ENCODE measurements around the gene AKT1. TPM values are rescaled to one million over a fixed set of nuclear protein-coding genes. Genes with fewer than 3 reads are reported as not detected.

Gene AKT1
- total RNA-seq, 1 donor from 2014 or later: 133 TPM

GRCh38 chr14:104756477-104757237, 38.9 kb downstream of the AKT1 start:
- H3K9me3 Mint-ChIP-seq (ENCODE audit: unreplicated experiment): no peaks in the 10 kb centered on the region
- peaks cover 14% of the 10 kb centered on the region for H3K4me1 Mint-ChIP-seq (ENCODE audit: unreplicated experiment)
- TF ChIP-seq CTCF (IDR thresholded peaks at IDR 0.05; ENCODE audit: unreplicated experiment): no peak
- H3K4me3 Mint-ChIP-seq (ENCODE audit: unreplicated experiment): no peak overlapping the region
- H3K36me3 Mint-ChIP-seq (ENCODE audit: low read depth, unreplicated experiment): peaks cover 42% of the 10 kb centered on the region
- no peak overlapping the region for H3K27ac Mint-ChIP-seq (ENCODE audit: unreplicated experiment)
- no peak for DNase-seq (ENCODE audit: low spot score)
- H3K27me3 Mint-ChIP-seq (ENCODE audit: unreplicated experiment): peaks cover 19% of the 10 kb centered on the region

- Mint-ChIP-seq H3K27ac (ENCODE audit: unreplicated experiment) (no peak overlapping the region), H3K9me3 (ENCODE audit: unreplicated experiment) (no peaks in the 10 kb centered on the region), H3K27me3 (ENCODE audit: unreplicated experiment) (peaks cover 17% of the 10 kb centered on the region), H3K4me1 (ENCODE audit: unreplicated experiment) (peaks cover 14% of the 10 kb centered on the region), H3K36me3 (ENCODE audit: low read depth, unreplicated experiment) (peaks cover 32% of the 10 kb centered on the region), H3K4me3 (ENCODE audit: unreplicated experiment) (peak overlapping the region; percentile 32)
- DNase-seq (ENCODE audit: low spot score): no peak
- TF ChIP-seq CTCF (IDR thresholded peaks at IDR 0.05; ENCODE audit: unreplicated experiment): no peak
Observed at GRCh38 chr14:104755621-104756020, 39.9 kb downstream of the AKT1 start.

- no peak for TF ChIP-seq CTCF (IDR thresholded peaks at IDR 0.05; ENCODE audit: unreplicated experiment)
- Mint-ChIP-seq H3K36me3 (ENCODE audit: low read depth, unreplicated experiment) (peaks cover 36% of the 10 kb centered on the region), H3K27ac (ENCODE audit: unreplicated experiment) (no peak overlapping the region), H3K4me3 (ENCODE audit: unreplicated experiment) (peak overlapping the region; percentile 97), H3K4me1 (ENCODE audit: unreplicated experiment) (peaks cover 14% of the 10 kb centered on the region), H3K9me3 (ENCODE audit: unreplicated experiment) (no peaks in the 10 kb centered on the region), H3K27me3 (ENCODE audit: unreplicated experiment) (peaks cover 12% of the 10 kb centered on the region)
- no peak for DNase-seq (ENCODE audit: low spot score)
Observed at GRCh38 chr14:104754213-104754851, 41.2 kb downstream of the AKT1 start.

- Mint-ChIP-seq H3K4me3 (ENCODE audit: unreplicated experiment) (peak overlapping the region; percentile 97), H3K9me3 (ENCODE audit: unreplicated experiment) (no peaks in the 10 kb centered on the region), H3K27me3 (ENCODE audit: unreplicated experiment) (peaks cover 12% of the 10 kb centered on the region), H3K4me1 (ENCODE audit: unreplicated experiment) (peaks cover 14% of the 10 kb centered on the region), H3K36me3 (ENCODE audit: low read depth, unreplicated experiment) (peaks cover 29% of the 10 kb centered on the region), H3K27ac (ENCODE audit: unreplicated experiment) (peak overlapping the region; percentile 67)
- TF ChIP-seq CTCF (IDR thresholded peaks at IDR 0.05; ENCODE audit: unreplicated experiment): no peak
- no peak for DNase-seq (ENCODE audit: low spot score)
Observed at GRCh38 chr14:104753528-104754212, 41.9 kb downstream of the AKT1 start.

All from endothelial cell (in vitro differentiated cells).